GM21717 (cell line): ENCODE results near the gene CDC42BPA.
A peak's percentile ranks its signal among the peaks of the same experiment; 100 is the strongest.
"Not testable (repeated sequence)": the region's sequence is repeated elsewhere in the genome, so short reads cannot be mapped to it uniquely, and the experiment has no call there.

ENCODE experiments used
- ATAC-seq: cut with Tn5 transposase; IDR thresholded peaks from one replicate; pipeline ENCODE4 v1.9.1; 2021; ENCODE audit warnings: mild to moderate bottlenecking, moderate library complexity; ENCODE audit not compliant: unreplicated experiment

The CDC42BPA gene

GRCh38 chr1:227003165-227003564 lies 315.1 kb downstream of the CDC42BPA start:
- no peak for ATAC-seq

GRCh38 chr1:227002531-227003049 lies 315.7 kb downstream of the CDC42BPA start:
- no peak for ATAC-seq

DNA sequence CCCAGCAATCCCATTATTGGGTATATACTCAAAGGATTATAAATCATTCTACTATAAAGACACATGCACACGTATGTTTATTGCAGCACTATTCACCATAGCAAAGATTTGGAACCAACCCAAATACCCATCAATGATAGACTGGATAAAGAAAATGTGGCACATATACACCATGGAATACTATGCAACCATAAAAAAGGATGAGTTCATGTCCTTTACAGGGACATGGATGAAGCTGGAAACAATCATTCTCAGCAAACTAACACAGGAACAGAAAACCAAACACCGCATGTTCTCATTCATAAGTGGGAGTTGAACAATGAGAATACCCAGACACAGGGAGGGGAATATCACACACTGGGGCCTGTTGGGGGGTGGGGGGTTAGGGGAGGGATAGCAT lies 318.7 kb downstream of the CDC42BPA start:
- ATAC-seq = not testable (repeated sequence)

- peak; percentile 100 for ATAC-seq
Observed at GRCh38 chr1:226995365-226996332, 322.6 kb downstream of the CDC42BPA start.

- ATAC-seq = peak; percentile 4
Observed at GRCh38 chr1:226994586-226995364, 323.5 kb downstream of the CDC42BPA start.

DNA sequence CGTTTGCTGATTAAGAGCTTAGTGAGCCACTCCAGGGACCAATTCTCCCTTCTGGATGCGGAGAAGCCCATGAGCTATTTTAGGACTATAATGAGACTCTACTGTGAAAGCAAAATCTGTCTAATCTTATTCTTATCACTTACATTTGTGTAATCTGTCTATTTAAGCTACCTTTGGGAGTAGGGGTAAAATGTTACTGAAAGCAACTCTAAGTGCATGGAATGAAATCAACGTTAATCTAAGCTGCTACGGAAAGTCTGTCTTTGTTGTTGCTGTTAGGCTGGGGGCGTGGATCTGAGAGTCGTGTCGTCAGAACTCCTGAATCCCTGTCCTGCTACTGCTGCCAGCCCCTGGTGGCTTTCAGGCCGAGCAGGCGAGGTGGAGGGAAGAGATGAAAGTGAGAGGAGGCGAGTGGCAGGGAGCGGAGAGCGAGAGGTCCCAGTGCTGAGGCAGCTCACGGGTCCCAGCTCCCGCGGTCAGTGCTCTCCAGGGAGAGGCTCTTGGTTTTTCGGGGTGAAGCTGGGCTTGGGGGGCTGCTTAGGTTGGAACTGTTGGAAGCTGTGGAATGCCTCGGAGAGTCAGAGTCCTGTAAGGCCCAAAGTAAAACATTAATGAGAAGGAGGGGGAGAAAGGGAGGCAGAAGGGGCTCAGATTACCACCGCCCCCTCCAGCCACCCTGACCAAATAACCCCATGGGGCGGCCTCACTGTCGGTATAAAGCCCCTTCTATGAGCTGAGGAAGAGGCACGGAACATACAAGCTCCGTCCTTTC lies 324.3 kb downstream of the CDC42BPA start:
- no peak for ATAC-seq

- ATAC-seq = no peak
Observed at GRCh38 chr1:226991920-226992319, 326.4 kb downstream of the CDC42BPA start.

- peak; percentile 72 for ATAC-seq
Observed at GRCh38 chr1:226990133-226990716, 328.1 kb downstream of the CDC42BPA start.

DNA sequence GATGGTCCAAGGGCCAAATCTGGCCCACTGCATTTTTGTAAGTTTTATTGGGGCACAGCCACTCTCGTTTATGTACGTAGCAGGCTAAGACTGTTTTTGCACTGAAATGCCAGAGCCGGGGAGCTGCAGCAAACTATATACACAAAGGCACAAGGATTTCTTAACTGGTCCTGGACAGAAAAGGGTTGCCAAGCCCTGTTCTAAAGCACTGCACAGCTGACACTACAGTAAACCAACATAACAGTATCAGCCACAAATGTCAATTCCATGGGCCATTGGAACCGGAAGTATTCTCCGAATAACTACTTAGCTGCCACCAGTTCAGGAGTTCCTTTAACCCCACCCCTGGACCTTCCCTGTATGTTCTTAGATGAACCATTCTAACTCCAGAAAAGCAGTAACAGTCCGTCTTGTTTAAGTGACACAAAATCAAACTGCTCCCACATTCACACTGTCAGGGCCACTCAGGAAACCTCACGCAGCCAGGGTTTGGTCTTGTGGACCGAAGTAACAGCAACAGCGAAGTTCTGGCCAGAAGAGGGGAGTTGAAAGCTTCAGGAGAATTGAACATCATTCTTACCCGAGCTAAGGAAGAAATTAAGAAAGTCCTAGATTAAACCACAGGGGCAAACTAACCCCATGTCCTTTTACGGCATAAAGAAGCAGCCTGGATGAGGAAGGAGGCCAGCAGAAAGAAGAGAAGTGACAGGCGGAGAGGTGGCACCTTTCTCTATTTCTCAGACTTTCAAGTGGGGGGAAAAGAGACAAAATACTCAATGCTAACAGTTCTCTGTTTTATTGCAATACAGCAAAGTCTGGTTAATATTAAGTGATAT lies 329.0 kb downstream of the CDC42BPA start:
- no peak for ATAC-seq

DNA sequence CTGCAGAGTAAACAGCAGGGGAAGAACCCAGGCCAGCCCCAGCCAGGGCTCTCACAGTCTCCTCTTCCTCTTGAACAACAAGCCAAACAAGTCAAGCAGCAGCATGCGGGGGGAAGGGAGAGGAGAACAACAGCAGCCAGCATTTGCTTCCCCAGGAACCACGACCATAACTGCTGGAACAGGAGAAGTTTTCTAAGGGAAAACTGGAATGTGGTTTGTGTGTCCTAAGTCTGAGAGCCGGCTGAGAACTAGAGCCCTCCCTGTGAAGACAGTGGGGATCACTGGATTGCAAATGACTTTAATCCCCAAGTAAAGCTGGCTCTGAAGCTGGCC lies 330.0 kb downstream of the CDC42BPA start:
- ATAC-seq = no peak

DNA sequence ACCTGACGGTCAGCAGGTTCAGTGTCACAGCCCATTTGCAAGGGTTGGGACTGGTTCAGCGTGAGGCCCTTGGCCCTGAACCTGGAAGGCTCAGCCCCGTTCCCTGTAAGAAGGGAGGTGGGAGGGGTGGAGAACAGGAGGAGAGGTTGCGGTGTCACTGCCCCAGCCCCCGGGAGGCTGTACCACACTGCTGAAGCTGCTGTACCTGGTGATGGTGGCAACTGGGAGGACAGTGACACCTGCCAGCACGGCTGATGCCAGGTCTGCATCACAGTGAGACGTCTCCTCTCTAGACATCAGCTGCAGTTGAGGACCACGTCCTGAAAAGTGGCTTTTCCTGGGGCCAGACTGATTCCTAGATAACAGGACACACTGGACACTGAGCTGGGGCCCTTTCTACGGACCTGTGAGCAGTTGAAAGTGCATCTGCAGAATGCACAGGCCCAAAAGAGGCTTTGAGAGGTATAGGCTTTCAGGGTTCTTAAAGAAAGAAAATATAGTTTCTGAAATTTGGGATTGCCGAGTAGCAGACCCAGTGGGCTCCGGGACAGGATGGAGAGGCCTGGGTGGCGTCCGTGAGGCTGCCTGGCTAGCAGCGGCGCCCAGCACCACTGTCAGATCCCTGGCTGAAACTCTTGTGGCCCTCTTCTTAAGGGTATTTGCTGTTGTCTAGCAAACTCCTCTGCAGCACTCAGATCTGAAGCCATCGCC lies 330.5 kb downstream of the CDC42BPA start:
- ATAC-seq = no peak

DNA sequence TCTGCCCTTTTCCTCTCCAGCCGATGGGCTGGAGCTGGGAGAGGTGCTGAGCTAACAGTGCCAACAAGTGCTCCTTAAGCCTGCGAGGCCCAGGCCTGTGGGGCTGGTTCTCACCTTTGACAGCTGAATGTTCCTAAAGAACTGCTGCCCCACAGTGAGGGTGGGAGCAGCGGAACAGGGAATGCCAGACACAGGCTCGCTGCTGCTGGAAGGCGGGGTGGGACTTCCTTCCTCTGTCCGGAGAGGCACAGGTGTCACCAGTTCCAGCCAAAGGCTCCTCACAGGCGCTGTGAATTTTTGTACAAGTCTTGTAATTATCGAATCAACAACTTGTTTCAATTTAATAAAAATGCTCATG lies 331.1 kb downstream of the CDC42BPA start:
- no peak for ATAC-seq

GRCh38 chr1:226986496-226987178 lies 331.7 kb downstream of the CDC42BPA start:
- ATAC-seq = no peak

DNA sequence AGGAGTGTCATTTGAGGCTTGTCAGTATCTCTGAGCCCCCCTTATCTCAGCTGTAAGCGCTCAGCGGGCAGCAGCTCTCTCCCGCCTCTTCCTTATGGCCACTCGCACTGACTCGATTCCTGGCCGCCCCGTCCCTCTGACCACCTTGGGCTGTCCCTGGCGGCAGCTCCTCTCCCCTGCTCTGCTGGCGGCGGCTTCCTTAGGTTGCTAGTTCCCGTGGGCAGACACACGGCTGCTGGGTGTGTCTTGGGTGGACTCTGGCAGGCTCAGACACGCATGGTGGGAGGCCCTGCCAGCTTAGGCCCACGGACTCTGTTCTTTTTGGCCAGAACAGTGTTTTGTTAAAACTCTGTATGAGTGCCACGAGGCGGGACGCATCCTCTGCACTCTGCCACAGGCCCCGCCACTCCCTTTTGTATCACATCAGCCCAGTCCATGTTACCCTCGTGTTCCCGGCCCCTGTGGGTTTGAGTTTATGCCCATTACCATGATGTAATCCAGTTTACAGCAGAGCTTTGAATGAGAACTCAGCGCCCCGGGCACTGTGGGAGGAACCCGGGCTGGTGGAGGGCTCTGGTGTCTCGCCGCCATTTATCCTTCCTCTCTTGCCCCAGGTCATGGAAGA lies 332.3 kb downstream of the CDC42BPA start:
- ATAC-seq = no peak

GRCh38 chr1:226985239-226985838 lies 333.0 kb downstream of the CDC42BPA start:
- no peak for ATAC-seq

- no peak for ATAC-seq
Observed at GRCh38 chr1:226984521-226985238, 333.6 kb downstream of the CDC42BPA start.

DNA sequence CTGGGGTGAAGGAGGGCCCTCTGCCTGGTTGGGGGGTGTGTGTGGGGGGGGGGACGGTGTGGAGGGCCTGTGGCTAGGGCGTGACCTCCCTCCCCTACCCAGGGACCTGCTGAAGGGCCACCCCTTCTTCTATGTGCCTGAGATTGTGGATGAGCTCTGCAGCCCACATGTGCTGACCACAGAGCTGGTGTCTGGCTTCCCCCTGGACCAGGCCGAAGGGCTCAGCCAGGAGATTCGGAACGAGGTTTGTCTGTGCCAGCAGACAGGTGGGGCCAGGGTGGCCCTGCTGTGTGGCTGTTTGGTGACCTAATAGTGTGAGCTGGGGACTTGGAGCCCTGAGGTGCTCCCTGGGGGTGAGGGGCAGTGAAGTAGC lies 334.3 kb downstream of the CDC42BPA start:
- ATAC-seq = no peak
